ENCODE measurements around the gene MRPS15. TPM values are rescaled to one million over a fixed set of nuclear protein-coding genes. Genes with fewer than 3 reads are reported as not detected.

MRPS15 gene
- total and polyA plus RNA-seq, 2 of the 13 experiments (the other 11 are each of a cell fraction or from before 2014, with no cell fraction given): 59.0 to 113 TPM

DNA sequence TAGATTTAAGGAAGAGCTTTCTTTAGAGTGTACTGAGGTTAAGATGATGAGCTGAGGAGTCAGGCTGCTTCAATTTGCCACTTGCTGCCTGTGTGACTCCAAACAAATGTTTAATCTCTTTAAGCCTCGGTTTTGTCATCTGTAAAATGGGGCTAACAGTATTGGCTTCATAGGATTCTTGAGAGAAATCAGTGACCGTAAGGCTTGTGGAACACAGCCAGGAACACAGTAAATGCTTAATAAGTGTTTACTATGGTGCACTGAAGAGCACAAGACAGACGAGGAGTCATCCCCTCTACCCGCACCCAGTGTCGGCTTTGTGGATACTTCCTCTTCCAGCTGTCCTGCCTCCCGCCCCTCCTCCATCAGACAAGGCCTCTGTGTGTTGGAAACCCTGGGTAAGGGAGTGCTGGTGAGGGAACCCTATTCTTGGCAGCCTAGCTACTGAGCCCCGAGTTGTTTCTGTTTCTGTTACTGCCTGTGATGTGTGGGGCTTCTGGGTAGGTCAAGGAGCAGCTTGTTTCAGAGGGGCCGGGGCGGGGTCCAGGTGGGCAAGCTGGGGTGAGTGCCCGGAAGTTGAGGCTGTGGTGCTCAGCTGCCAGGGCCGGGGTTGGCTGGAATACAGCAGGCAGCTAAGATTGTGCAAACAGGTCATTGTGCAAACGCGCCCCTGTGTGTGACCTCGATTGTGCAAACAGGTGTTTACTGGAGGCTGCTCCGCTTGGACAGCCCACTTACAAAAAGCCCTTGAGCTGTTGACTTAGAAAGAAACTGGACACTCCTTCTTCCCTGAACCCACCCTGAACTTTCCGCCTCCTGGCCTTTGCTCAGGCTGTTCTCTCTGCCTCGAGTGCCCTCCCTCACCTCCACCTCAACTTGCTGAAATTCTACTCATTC, 22.5 kb upstream of the MRPS15 start (continued):
- TF ChIP-seq, protein P1, sequence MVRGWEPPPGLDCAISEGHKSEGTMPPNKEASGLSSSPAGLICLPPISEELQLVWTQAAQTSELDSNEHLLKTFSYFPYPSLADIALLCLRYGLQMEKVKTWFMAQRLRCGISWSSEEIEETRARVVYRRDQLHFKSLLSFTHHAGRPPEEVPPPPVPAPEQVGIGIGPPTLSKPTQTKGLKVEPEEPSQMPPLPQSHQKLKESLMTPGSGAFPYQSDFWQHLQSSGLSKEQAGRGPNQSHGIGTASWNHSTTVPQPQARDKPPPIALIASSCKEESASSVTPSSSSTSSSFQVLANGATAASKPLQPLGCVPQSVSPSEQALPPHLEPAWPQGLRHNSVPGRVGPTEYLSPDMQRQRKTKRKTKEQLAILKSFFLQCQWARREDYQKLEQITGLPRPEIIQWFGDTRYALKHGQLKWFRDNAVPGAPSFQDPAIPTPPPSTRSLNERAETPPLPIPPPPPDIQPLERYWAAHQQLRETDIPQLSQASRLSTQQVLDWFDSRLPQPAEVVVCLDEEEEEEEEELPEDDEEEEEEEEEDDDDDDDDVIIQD (CRISPR knock-in tag; IDR thresholded peaks at IDR 0.05; ENCODE audit: low read depth): peak; percentile 44; the same call in 1 of the 2 replicates
- TF ChIP-seq NCOA5 (CRISPR knock-in tag; IDR thresholded peaks at IDR 0.05) (no peak), KLF13 (CRISPR knock-in tag; IDR thresholded peaks at IDR 0.05) (no peak), RXRB (CRISPR knock-in tag; IDR thresholded peaks at IDR 0.05; ENCODE audit: borderline replicate concordance) (peak; percentile 97), ZC3H4 (CRISPR knock-in tag; IDR thresholded peaks at IDR 0.05; ENCODE audit: borderline replicate concordance) (no peak), MEIS2 (CRISPR knock-in tag; IDR thresholded peaks at IDR 0.05) (peak; percentile 97), PHF20 (CRISPR knock-in tag; IDR thresholded peaks at IDR 0.05) (peak; percentile 72), CCAR2 (optimal IDR thresholded peaks at IDR 0.05; ENCODE audit: low read depth, low read length) (no peak), NCOA2 (CRISPR knock-in tag; IDR thresholded peaks at IDR 0.05) (peak; percentile 99), ZNF674 (CRISPR knock-in tag; IDR thresholded peaks at IDR 0.05; ENCODE audit: low read depth) (no peak), ZNF138 (CRISPR knock-in tag; IDR thresholded peaks at IDR 0.05; ENCODE audit: low read depth) (no peak), RBM22 (optimal IDR thresholded peaks at IDR 0.05; ENCODE audit: low read length) (no peak), KAT7 (CRISPR knock-in tag; IDR thresholded peaks at IDR 0.05; ENCODE audit: borderline replicate concordance) (peak; percentile 83; the same call in 1 of the 2 replicates), NONO (IDR thresholded peaks at IDR 0.05) (no peak), NONO (CRISPR knock-in tag; conservative IDR thresholded peaks at IDR 0.05) (peak; percentile 84), ZNF576 (CRISPR knock-in tag; IDR thresholded peaks at IDR 0.05) (no peak), ZKSCAN1 (IDR thresholded peaks at IDR 0.05; ENCODE audit: low read length) (no peak; the same call in 1 of the 2 replicates), STAT6 (CRISPR knock-in tag; IDR thresholded peaks at IDR 0.05; ENCODE audit: borderline replicate concordance) (peak; percentile 94), ZBTB8A (CRISPR knock-in tag; IDR thresholded peaks at IDR 0.05; ENCODE audit: borderline replicate concordance, low read depth) (peak; percentile 36; the same call in 1 of the 2 replicates), ZNF260 (CRISPR knock-in tag; IDR thresholded peaks at IDR 0.05; ENCODE audit: borderline replicate concordance, low read depth) (no peak), AGO2 (optimal IDR thresholded peaks at IDR 0.05; ENCODE audit: low read depth, low read length) (no peak), CENPX (CRISPR knock-in tag; IDR thresholded peaks at IDR 0.05) (no peak), GATAD2A (CRISPR knock-in tag; IDR thresholded peaks at IDR 0.05) (peak; percentile 99)
- TF ChIP-seq, protein P2, sequence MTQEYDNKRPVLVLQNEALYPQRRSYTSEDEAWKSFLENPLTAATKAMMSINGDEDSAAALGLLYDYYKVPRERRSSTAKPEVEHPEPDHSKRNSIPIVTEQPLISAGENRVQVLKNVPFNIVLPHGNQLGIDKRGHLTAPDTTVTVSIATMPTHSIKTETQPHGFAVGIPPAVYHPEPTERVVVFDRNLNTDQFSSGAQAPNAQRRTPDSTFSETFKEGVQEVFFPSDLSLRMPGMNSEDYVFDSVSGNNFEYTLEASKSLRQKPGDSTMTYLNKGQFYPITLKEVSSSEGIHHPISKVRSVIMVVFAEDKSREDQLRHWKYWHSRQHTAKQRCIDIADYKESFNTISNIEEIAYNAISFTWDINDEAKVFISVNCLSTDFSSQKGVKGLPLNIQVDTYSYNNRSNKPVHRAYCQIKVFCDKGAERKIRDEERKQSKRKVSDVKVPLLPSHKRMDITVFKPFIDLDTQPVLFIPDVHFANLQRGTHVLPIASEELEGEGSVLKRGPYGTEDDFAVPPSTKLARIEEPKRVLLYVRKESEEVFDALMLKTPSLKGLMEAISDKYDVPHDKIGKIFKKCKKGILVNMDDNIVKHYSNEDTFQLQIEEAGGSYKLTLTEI (CRISPR knock-in tag; conservative IDR thresholded peaks at IDR 0.05): no peak

Data from HepG2 (cell line).